HG03442 (cell line): Measurements from ENCODE around the gene CYSTM1.

Experiments used
- ATAC-seq: cut with Tn5 transposase; IDR thresholded peaks from one replicate; pipeline ENCODE4 v1.9.1; 2021; ENCODE audit warnings: mild to moderate bottlenecking, moderate library complexity; ENCODE audit not compliant: unreplicated experiment

Gene CYSTM1

GRCh38 chr5:140252470-140253126 is 77.6 kb downstream of the CYSTM1 start:
- no peak for ATAC-seq

GRCh38 chr5:140253985-140254384 is 79.0 kb downstream of the CYSTM1 start:
- ATAC-seq = no peak

- no peak for ATAC-seq
Observed at GRCh38 chr5:140255460-140256157, 80.6 kb downstream of the CYSTM1 start.

GRCh38 chr5:140256726-140257125 is 81.7 kb downstream of the CYSTM1 start:
- ATAC-seq = no peak

GRCh38 chr5:140258016-140258415 is 83.0 kb downstream of the CYSTM1 start:
- no peak for ATAC-seq

- ATAC-seq = no peak
Observed at GRCh38 chr5:140258873-140259272, 83.9 kb downstream of the CYSTM1 start.

- no peak for ATAC-seq
Observed at GRCh38 chr5:140259500-140259899, 84.5 kb downstream of the CYSTM1 start.

- no peak for ATAC-seq
Observed at GRCh38 chr5:140260089-140260656, 85.2 kb downstream of the CYSTM1 start.

GRCh38 chr5:140261403-140262171 is 86.6 kb downstream of the CYSTM1 start:
- ATAC-seq = no peak

GRCh38 chr5:140262221-140262620 is 87.2 kb downstream of the CYSTM1 start:
- ATAC-seq = no peak

GRCh38 chr5:140262839-140263238 is 87.9 kb downstream of the CYSTM1 start:
- no peak for ATAC-seq

- ATAC-seq = no peak
Observed at GRCh38 chr5:140265845-140266244, 90.9 kb downstream of the CYSTM1 start.

- no peak for ATAC-seq
Observed at GRCh38 chr5:140266471-140267200, 91.6 kb downstream of the CYSTM1 start.

GRCh38 chr5:140267201-140267540 is 92.2 kb downstream of the CYSTM1 start:
- no peak for ATAC-seq

- ATAC-seq = no peak
Observed at GRCh38 chr5:140267559-140268018, 92.6 kb downstream of the CYSTM1 start.

GRCh38 chr5:140270008-140270407 is 95.0 kb downstream of the CYSTM1 start:
- no peak for ATAC-seq

- no peak for ATAC-seq
Observed at GRCh38 chr5:140273401-140273877, 98.5 kb downstream of the CYSTM1 start.

GRCh38 chr5:140275837-140276236 is 100.8 kb downstream of the CYSTM1 start:
- ATAC-seq = no peak

- ATAC-seq = no peak
Observed at GRCh38 chr5:140282266-140282665, 107.3 kb downstream of the CYSTM1 start.

GRCh38 chr5:140284013-140284412 is 109.0 kb downstream of the CYSTM1 start:
- no peak for ATAC-seq

GRCh38 chr5:140286424-140286823 is 111.4 kb downstream of the CYSTM1 start:
- no peak for ATAC-seq
